ENCODE data around the gene BABAM2. TPM values are rescaled to one million over a fixed set of nuclear protein-coding genes. Genes with fewer than 3 reads are reported as not detected.
A peak's percentile ranks its signal among the peaks of the same experiment; 100 is the strongest.

The BABAM2 gene
- total RNA-seq, 1 experiment from 2014 or later: 57.6 TPM

DNA sequence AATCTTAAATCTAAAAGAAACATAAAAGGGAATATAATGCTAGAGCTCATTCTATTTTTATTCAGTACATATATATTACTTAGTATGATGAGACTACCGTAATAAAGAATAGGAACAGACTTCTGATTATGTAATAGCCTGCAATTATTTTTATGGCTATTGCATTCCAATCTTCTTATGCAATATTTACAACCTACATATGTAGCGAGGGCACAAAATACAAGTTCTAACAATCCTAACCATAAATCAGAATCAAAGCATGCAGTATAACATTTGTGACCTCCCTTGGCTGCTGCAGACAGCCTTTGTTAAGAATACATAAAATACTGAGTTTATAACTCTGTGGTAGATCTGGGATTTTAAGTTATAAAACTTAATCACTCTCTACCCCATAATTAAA is 177.6 kb downstream of the BABAM2 start:
- Mint-ChIP-seq H3K9me3 (ENCODE audit: unreplicated experiment) (no peaks in the 10 kb centered on the region), H3K27me3 (ENCODE audit: insufficient read depth, unreplicated experiment) (no peaks in the 10 kb centered on the region), H3K27ac (ENCODE audit: low read depth, unreplicated experiment) (peak overlapping the region; percentile 39), H3K36me3 (ENCODE audit: insufficient read depth, unreplicated experiment) (no peaks in the 10 kb centered on the region), H3K4me3 (ENCODE audit: unreplicated experiment) (no peak overlapping the region), H3K4me1 (ENCODE audit: insufficient read depth, unreplicated experiment) (peaks cover 19% of the 10 kb centered on the region)
- ChIA-PET CTCF (interaction anchor here (0.7 to 1.0 kb wide), 2 partner anchors 182 to 384 kb away, joined by 3 read pairs; no protein-coding TSS in a partner anchor), POLR2A (interaction anchor here (0.7 to 2.4 kb wide), 8 partner anchors 25 to 341 kb away, joined by 3 to 16 read pairs (median 4); no protein-coding TSS in a partner anchor)
- no TSS peak for BruUV-seq (replicated peaks)
- intact Hi-C loops (cut with micrococcal nuclease): no loop called here
- no peak for TF ChIP-seq CTCF (IDR thresholded peaks at IDR 0.05; ENCODE audit: unreplicated experiment)
- DNase-seq (ENCODE audit: unreplicated experiment): peak; percentile 43

- peaks cover 19% of the 10 kb centered on the region for H3K4me1 Mint-ChIP-seq (ENCODE audit: insufficient read depth, unreplicated experiment)
- no TSS peak for BruUV-seq (replicated peaks)
- H3K27me3 Mint-ChIP-seq (ENCODE audit: insufficient read depth, unreplicated experiment): no peaks in the 10 kb centered on the region
- H3K36me3 Mint-ChIP-seq (ENCODE audit: insufficient read depth, unreplicated experiment): no peaks in the 10 kb centered on the region
- TF ChIP-seq CTCF (IDR thresholded peaks at IDR 0.05; ENCODE audit: unreplicated experiment): no peak
- POLR2A ChIA-PET: interaction anchor here (0.6 to 2.4 kb wide), 11 partner anchors 25 to 363 kb away, joined by 3 to 16 read pairs (median 3); no protein-coding TSS in a partner anchor
- CTCF ChIA-PET: interaction anchor here (0.7 to 1.0 kb wide), 2 partner anchors 182 to 385 kb away, joined by 3 read pairs; no protein-coding TSS in a partner anchor
- peak overlapping the region; percentile 39 for H3K27ac Mint-ChIP-seq (ENCODE audit: low read depth, unreplicated experiment)
- DNase-seq (ENCODE audit: unreplicated experiment): no peak
- H3K4me3 Mint-ChIP-seq (ENCODE audit: unreplicated experiment): no peak overlapping the region
- H3K9me3 Mint-ChIP-seq (ENCODE audit: unreplicated experiment): no peaks in the 10 kb centered on the region
- intact Hi-C loops (cut with micrococcal nuclease): no loop called here
Measured at GRCh38 chr2:28068527-28068926, 178.0 kb downstream of the BABAM2 start.

DNA sequence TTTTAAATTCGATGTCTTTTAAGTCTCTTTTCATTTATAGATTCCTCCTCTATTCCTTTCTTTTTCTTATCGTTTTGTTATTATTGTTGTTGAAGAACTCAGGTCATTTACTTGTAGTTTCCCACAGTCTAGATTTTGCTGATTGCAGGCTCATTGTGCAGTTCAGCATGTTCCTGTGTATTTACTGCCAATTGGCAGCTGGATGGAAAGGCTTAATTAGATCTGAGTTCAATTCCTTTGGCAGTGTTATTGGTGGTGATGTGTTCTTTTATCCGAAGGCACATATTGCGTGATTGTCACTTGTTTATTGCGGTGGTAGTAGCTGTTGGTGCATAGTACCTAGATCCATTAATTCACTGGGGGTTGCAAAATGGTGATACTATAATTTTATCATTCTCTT is 180.7 kb downstream of the BABAM2 start:
- Mint-ChIP-seq H3K27me3 (ENCODE audit: insufficient read depth, unreplicated experiment) (no peaks in the 10 kb centered on the region), H3K36me3 (ENCODE audit: insufficient read depth, unreplicated experiment) (no peaks in the 10 kb centered on the region), H3K4me3 (ENCODE audit: unreplicated experiment) (no peak overlapping the region), H3K9me3 (ENCODE audit: unreplicated experiment) (no peaks in the 10 kb centered on the region), H3K27ac (ENCODE audit: low read depth, unreplicated experiment) (no peak overlapping the region), H3K4me1 (ENCODE audit: insufficient read depth, unreplicated experiment) (peaks cover 19% of the 10 kb centered on the region)
- intact Hi-C loops (cut with micrococcal nuclease): no loop called here
- TF ChIP-seq CTCF (IDR thresholded peaks at IDR 0.05; ENCODE audit: unreplicated experiment): no peak
- ChIA-PET POLR2A (interaction anchor here (0.6 kb wide), 2 partner anchors 32 to 152 kb away, joined by 3 read pairs; no protein-coding TSS in a partner anchor), CTCF (no interaction called here)
- DNase-seq (ENCODE audit: unreplicated experiment): no peak
- no TSS peak for BruUV-seq (replicated peaks)

DNA sequence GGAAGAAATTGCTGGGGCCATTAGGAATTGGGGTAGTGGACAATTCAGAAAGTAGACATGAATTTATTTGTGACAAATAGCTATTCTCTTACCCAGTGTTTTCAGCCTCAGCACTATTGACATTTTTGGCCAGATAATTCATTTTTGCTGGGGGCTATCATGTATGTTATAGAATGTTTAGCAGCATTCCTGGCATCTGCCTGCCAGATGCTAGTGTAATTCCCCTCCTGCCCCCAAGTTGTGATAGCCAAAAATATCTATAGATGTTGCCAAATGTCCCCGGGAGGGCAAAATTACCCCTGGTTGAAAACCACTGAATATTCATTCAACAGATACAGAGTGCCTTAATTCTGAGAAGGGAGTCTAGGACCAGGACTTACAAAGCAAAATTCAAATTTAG is 183.6 kb downstream of the BABAM2 start:
- ChIA-PET CTCF (no interaction called here), POLR2A (no interaction called here)
- H3K4me3 Mint-ChIP-seq (ENCODE audit: unreplicated experiment): no peak overlapping the region
- H3K9me3 Mint-ChIP-seq (ENCODE audit: unreplicated experiment): no peaks in the 10 kb centered on the region
- no peaks in the 10 kb centered on the region for H3K36me3 Mint-ChIP-seq (ENCODE audit: insufficient read depth, unreplicated experiment)
- no peak for DNase-seq (ENCODE audit: unreplicated experiment)
- peaks cover 2% of the 10 kb centered on the region for H3K4me1 Mint-ChIP-seq (ENCODE audit: insufficient read depth, unreplicated experiment)
- no peak for TF ChIP-seq CTCF (IDR thresholded peaks at IDR 0.05; ENCODE audit: unreplicated experiment)
- BruUV-seq (replicated peaks): no TSS peak
- no peaks in the 10 kb centered on the region for H3K27me3 Mint-ChIP-seq (ENCODE audit: insufficient read depth, unreplicated experiment)
- intact Hi-C loops (cut with micrococcal nuclease): no loop called here
- no peak overlapping the region for H3K27ac Mint-ChIP-seq (ENCODE audit: low read depth, unreplicated experiment)

Measured in MCF 10A (cell line).